Measurements from ENCODE around the gene RHOU.

The RHOU gene

GRCh38 chr1:228737601-228738041 lies 2.3 kb downstream of the RHOU start:
- no peak for DNase-seq (ENCODE audit: low read depth)

GRCh38 chr1:228739826-228740225 lies 4.5 kb downstream of the RHOU start:
- DNase-seq (ENCODE audit: low read depth), result no peak

- no peak for DNase-seq (ENCODE audit: low read depth)
These were observed 5.5 kb downstream of the RHOU start for GRCh38 chr1:228740543-228741317.

GRCh38 chr1:228742281-228742860 lies 7.1 kb downstream of the RHOU start:
- DNase-seq (ENCODE audit: low read depth), result no peak

- DNase-seq (ENCODE audit: low read depth), result no peak
These were observed 8.1 kb downstream of the RHOU start for GRCh38 chr1:228743405-228743804.

DNA sequence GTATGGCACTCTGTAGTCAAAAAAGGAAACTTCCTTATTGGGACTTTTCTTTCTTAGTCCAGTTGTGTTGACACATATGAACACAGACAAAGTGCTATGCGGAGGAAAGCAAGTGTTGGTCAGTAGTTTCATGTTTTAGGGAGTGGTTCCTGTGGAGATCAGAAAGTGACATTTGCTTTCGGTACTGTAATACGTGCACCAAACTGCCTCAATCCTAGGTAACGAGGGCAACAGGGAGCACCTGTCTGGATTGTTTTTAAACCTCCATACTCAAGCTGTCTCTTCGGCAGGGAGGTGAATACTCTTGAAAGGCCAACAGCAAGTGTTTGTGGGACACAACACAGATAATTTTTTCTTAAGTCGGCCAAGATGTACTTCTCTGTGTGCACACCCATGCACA lies 9.1 kb downstream of the RHOU start:
- DNase-seq (ENCODE audit: low read depth), result no peak

GRCh38 chr1:228744918-228745317 lies 9.6 kb downstream of the RHOU start:
- no peak for DNase-seq (ENCODE audit: low read depth)

- DNase-seq (ENCODE audit: low read depth), result no peak
These were observed 10.2 kb downstream of the RHOU start for GRCh38 chr1:228745497-228745896.

GRCh38 chr1:228747301-228747935 lies 12.1 kb downstream of the RHOU start:
- no peak for DNase-seq (ENCODE audit: low read depth)

DNA sequence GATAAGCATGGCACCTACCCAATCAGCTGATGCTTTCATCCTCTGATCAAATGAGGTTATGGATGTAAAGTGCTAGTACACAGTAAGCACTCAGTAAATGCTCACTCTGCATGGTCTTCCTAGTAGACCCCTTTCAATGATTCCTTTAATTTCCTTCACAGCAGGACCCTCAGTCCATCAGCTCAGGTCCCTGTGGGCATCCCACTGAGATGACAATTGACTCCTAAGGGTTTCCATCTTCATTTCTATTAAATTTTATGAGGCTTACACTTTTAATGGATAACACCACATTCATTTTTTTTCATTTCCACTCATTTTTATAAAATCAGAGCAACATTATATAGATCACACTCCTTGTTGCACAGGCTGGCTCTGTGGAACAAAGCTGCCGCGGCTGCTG lies 12.8 kb downstream of the RHOU start:
- no peak for DNase-seq (ENCODE audit: low read depth)

DNA sequence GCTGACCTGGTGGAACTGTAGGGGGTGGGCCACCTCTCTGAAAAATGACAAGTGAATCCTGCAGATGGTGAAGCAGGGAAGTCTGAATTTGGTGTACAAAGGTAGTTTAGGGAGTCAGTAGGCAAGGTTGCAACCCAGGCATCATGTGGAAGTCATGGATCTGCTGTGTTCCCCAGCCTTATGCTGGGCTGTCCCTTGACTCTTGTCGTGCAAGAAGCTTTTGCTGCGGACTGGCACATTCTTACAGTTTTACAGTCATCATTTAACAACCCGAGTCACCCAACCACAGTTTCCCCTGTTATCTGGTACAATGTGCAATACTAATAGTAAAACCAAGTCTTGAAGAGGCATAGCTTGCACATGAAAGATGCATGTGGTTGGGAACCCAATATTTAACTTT lies 13.2 kb downstream of the RHOU start:
- no peak for DNase-seq (ENCODE audit: low read depth)

DNA sequence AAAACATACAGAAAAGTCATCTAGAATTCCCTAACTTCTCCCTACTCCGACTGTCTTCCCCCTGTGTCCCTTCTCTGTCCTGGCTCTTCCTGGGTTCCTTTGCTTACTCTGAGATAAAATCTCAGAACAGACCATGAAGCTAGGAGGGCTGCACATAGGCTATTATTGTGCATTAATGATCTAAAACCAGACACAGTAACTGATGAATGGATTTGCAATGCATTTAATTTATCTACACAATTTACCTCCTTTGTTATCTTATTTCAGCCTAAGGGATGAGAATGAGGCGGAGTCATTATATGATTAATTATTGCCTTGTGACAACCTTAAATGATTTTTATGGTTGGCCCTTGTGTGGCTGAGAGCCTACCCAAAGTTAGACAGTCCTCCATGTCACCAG lies 14.5 kb downstream of the RHOU start:
- no peak for DNase-seq (ENCODE audit: low read depth)

GRCh38 chr1:228750915-228751314 lies 15.6 kb downstream of the RHOU start:
- DNase-seq (ENCODE audit: low read depth), result no peak

- no peak for DNase-seq (ENCODE audit: low read depth)
These were observed 16.2 kb downstream of the RHOU start for GRCh38 chr1:228751360-228752098.

GRCh38 chr1:228752258-228752657 lies 17.0 kb downstream of the RHOU start:
- DNase-seq (ENCODE audit: low read depth), result no peak

- DNase-seq (ENCODE audit: low read depth), result no peak
These were observed 17.5 kb downstream of the RHOU start for GRCh38 chr1:228752675-228753265.

DNA sequence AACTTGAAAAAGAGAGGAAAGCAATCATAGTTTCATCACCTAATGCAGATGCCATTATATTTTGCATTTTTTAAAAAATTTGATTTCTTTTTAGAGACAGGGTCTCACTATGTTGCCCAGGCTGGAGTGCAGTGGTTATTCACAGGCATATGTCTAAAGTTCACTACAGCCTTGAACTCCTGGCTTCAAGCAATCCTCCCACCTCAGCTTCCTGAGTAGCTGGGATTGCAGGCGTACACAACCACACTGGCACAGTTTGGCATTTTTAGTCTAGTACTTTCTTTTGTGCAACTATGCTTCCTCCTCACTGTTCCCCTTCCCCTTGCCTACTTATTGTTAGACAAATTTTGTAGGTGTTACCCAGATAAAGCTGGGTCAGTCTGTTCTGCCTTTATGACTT lies 18.0 kb downstream of the RHOU start:
- DNase-seq (ENCODE audit: low read depth), result no peak

DNA sequence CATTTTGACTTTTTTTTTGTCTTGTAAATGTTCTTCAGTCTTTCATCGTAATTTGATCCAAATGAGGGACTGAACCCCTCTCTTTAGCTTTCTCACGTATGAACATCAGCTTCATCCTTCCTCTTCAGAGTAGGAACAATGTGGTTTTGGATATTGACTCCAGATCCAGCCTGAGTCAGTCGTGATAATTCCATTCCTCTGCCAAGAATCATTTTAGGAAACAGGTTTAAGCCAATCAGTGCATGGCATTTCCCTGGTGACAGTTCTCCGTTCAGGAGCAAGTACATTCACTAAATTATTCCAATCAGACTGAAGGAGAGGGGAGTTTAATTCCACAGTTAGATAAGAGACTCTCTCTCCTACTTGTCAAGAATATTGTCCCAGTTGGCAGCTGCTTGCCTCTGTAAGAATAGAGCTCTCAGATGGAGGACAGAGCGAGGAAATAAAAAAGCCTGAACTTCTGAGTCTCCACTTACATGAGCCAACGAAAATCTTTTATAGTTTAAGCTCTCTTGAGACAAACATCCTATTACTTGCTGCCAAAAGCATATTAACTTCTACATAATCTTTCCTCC lies 18.6 kb downstream of the RHOU start:
- DNase-seq (ENCODE audit: low read depth), result no peak

DNA sequence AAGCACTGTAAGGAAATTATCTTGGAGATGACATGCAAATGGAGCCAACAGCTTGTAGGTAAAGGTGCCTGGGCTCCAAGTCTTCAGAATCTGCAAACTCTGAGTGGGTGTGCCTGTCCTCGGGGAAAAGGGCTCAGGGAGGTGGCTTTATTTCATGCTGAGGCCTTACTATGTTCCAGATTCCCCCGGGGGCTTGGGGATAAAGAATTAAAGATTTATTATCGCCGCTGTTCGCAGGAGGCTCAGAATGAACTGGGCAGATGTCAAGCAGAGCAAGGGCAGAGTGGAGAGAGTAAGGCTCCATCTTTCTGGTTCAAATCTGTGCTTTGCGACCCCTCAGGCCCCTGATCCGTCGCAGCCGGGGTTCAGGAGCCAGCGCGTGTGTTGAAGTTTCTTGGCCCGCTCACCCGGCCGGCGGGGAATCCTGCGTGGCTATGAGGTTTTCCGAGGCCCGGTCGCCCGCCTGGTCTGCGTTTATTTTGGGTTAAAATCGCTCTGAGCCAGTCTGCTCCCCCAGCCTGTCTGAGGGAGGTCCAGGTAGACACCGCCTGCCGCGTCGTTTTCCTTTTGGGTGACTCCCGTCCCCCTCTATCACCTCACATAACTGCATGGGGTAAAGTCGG lies 19.5 kb downstream of the RHOU start:
- DNase-seq (ENCODE audit: low read depth), result no peak

DNA sequence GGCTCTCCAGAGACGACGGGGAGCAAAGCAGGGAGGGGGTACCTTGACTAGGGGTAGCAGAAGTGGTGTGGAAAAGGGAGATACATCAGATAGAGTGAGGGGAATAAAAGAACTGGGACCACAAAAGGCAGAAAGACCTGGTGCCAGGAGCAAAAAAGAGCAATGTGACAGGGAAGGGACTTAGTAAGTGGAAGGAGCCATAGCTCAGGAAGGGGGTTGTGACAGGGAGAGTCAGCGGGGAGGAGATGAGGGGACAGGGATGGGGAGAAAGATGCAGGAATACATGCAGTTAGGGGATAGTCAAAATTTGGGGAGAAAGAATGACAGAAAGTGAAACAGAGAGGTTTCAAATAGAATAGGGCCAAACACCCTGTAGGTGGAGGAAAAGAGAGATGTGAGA lies 20.5 kb downstream of the RHOU start:
- no peak for DNase-seq (ENCODE audit: low read depth)

- no peak for DNase-seq (ENCODE audit: low read depth)
These were observed 21.2 kb downstream of the RHOU start for GRCh38 chr1:228756457-228756856.

DNA sequence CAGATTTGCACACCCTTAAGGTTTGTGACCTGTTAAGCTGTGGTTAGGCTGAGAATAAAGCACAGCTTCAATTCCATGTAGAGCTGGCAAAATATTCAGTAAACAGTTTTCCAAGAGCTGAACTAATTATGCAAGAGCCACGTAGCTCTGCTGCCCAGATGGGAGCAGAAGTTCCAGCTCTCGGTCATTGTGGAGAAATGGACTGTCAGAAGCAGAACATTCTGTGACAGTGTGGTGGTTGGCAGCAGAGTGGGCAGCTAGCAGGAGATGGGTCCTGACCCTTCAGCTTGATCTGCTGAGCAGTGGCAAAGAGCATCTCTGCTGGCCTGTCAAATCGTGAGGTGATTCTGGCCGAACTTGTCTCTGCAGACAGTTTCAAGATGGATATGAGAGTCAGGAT lies 23.2 kb downstream of the RHOU start:
- DNase-seq (ENCODE audit: low read depth), result no peak
